Sigmoid colon (tissue), 7 donors: Measurements from ENCODE around the gene C4orf46. TPM values are rescaled to one million over a fixed set of nuclear protein-coding genes. Genes with fewer than 3 reads are reported as not detected.
"Not testable (repeated sequence)": the region's sequence is repeated elsewhere in the genome, so short reads cannot be mapped to it uniquely, and the experiment has no call there.

ENCODE experiments used
- DNase-seq: peaks from one replicate; pipeline ENCODE4 v3.0.0-alpha.2; 2019
- H3K27ac ChIP-seq, 4 donors: fragments of 200-600 bp; sonication (generic); one replicate each; pipeline ENCODE4 v1.5.1; 2016 to 2019; ENCODE audit warnings: mild to moderate bottlenecking in 1 of 4
- H3K27me3 ChIP-seq, 3 donors: fragments of 200-600 bp; sonication (generic); one replicate each; pipeline ENCODE4 v1.5.1; 2019; ENCODE audit warnings: mild to moderate bottlenecking in 1 of 3
- H3K36me3 ChIP-seq, 4 donors: fragments of 200-600 bp; sonication (generic); one replicate each; pipeline ENCODE4 v1.5.1; 2016 to 2019
- H3K4me1 ChIP-seq, 4 donors: fragments of 200-600 bp; sonication (generic); one replicate each; pipeline ENCODE4 v1.5.1; 2017 to 2019
- H3K4me3 ChIP-seq, 4 donors: fragments of 200-600 bp; sonication (generic); one replicate each; pipeline ENCODE4 v1.5.1; 2017 to 2019; ENCODE audit warnings: mild to moderate bottlenecking in 2 of 4, moderate library complexity in 1 of 4
- H3K9me3 ChIP-seq, 4 donors: fragments of 200-600 bp in 3 of 4; sonication (generic) in 3 of 4; one replicate each; pipeline versions ENCODE4 v1.5.1 to v1.6.1; 2013 to 2019
- EP300 ChIP-seq, 4 donors: sonication (generic); formaldehyde crosslinking; IDR thresholded peaks; one replicate each; pipeline ENCODE4 v1.6.1; 2017; ENCODE audit warnings: antibody characterized with exemption in 4 of 4
- POLR2A ChIP-seq, 2 donors: fragments of 450-650 bp; IDR thresholded peaks; one replicate each; pipeline ENCODE4 v1.6.1; 2016; ENCODE audit warnings: antibody characterized with exemption in 2 of 2, mild to moderate bottlenecking in 2 of 2, moderate library complexity in 2 of 2
- POLR2AphosphoS5 ChIP-seq, 4 donors: sonication (generic); formaldehyde crosslinking; IDR thresholded peaks; one replicate each; pipeline ENCODE4 v1.6.1; 2017; ENCODE audit warnings: antibody characterized with exemption in 4 of 4
- WGBS, 2 donors: extraction: QIAGEN DNeasy Blood & Tissue Kit; methylation state at CpG; one replicate each; pipeline ENCODE4 v1.1.7; 2013; 5-methylcytosine and 5-hydroxymethylcytosine counted together
- intact Hi-C: fragments of 100-400 bp; cut with DNase I; formaldehyde crosslinking; loops from one replicate; pipeline ENCODE4 v1.15.1; 2023
- polyA plus RNA-seq, 3 donors: library from polyadenylated mRNA; stranded (reverse); fragments of 200-250 nt; gene quantifications; one replicate each; pipeline ENCODE4 v1.2.3, GENCODE V29; 2013
- total RNA-seq, 4 donors: library from RNA; depleted of rRNA; stranded (reverse); fragments of >200 nt; gene quantifications; one replicate each; pipeline ENCODE4 v1.1.0, GENCODE V29; 2016
- TF ChIP-seq, protein P1 (sequence below), 4 experiments: fragments of 450-650 bp in 3 of 4; fragments of 200-600 bp in 1 of 4; IDR thresholded peaks; one replicate each; pipeline ENCODE4 v1.5.1; 2016 to 2019; ENCODE audit warnings: antibody characterized with exemption in 4 of 4, mild to moderate bottlenecking in 3 of 4, moderate library complexity in 2 of 4
- donor health status: healthy with polysubstance abuse.
- donor health status: Bipolar disorder and iron deficiency.
- donor health status: healthy.

C4orf46 gene
- total and polyA plus RNA-seq, 7 donors: 2.4 to 7.1 (median 3.7) TPM

GRCh38 chr4:158669310-158669709 is 2.4 kb downstream of the C4orf46 start:
- no peak for DNase-seq
- H3K4me1 ChIP-seq: peaks cover 0 to 27% (median 22%) of the 10 kb centered on the region in 4 donors
- no peak for TF ChIP-seq POLR2AphosphoS5 (IDR thresholded peaks at IDR 0.05)
- H3K27me3 ChIP-seq: no peaks in the 10 kb centered on the region
- intact Hi-C loops: no loop called here
- H3K4me3 ChIP-seq: no peak overlapping the region
- no peaks in the 10 kb centered on the region for H3K9me3 ChIP-seq
- 88 to 91% methylated on average over 7 of the region's 7 CpGs for WGBS, 2 donors
- no peaks in the 10 kb centered on the region for H3K36me3 ChIP-seq
- H3K27ac ChIP-seq: no peak overlapping the region

DNA sequence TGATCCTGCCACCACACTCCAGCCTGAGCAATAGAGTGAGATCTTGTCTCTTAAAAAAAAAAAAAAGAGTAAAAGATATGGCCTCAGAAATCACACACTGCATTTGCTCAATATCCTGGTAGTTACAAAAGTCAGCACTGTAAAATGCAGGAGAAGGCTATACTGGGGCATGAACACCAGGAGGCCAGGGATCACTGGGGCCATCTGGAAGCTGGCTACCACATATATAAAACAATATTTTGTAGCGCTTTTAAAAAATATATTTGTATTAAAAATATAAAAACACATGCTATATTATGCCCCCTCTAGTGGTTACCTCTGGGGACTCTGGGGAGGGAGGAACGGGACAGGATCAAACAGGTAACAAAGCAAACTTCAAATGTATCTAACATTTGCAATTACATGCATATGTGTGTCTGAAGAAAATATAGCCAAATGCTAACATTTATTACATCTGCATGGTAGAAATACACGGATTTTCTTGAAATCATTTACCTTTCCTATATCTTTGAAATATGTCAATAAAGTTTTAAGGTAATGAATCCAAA is 4.0 kb downstream of the C4orf46 start:
- intact Hi-C loops: no loop called here
- H3K4me3 ChIP-seq: no peak overlapping the region
- H3K9me3 ChIP-seq: no peaks in the 10 kb centered on the region
- no peaks in the 10 kb centered on the region for H3K27me3 ChIP-seq
- H3K4me1 ChIP-seq: peaks cover 0 to 13% (median 10%) of the 10 kb centered on the region in 4 donors
- no peak overlapping the region for H3K27ac ChIP-seq
- TF ChIP-seq, protein P1, sequence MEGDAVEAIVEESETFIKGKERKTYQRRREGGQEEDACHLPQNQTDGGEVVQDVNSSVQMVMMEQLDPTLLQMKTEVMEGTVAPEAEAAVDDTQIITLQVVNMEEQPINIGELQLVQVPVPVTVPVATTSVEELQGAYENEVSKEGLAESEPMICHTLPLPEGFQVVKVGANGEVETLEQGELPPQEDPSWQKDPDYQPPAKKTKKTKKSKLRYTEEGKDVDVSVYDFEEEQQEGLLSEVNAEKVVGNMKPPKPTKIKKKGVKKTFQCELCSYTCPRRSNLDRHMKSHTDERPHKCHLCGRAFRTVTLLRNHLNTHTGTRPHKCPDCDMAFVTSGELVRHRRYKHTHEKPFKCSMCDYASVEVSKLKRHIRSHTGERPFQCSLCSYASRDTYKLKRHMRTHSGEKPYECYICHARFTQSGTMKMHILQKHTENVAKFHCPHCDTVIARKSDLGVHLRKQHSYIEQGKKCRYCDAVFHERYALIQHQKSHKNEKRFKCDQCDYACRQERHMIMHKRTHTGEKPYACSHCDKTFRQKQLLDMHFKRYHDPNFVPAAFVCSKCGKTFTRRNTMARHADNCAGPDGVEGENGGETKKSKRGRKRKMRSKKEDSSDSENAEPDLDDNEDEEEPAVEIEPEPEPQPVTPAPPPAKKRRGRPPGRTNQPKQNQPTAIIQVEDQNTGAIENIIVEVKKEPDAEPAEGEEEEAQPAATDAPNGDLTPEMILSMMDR (IDR thresholded peaks at IDR 0.05): peak in 1 of 4 experiments; percentile 26
- TF ChIP-seq POLR2AphosphoS5 (IDR thresholded peaks at IDR 0.05): no peak
- no peaks in the 10 kb centered on the region for H3K36me3 ChIP-seq
- WGBS, 2 donors: 79 to 82% methylated on average over 3 of the region's 3 CpGs
- no peak for DNase-seq

- no peak for DNase-seq
- TF ChIP-seq, protein P1 (IDR thresholded peaks at IDR 0.05): no peak
- no peak for TF ChIP-seq POLR2AphosphoS5 (IDR thresholded peaks at IDR 0.05)
- no peak for TF ChIP-seq EP300 (IDR thresholded peaks at IDR 0.05)
- TF ChIP-seq POLR2A (IDR thresholded peaks at IDR 0.05): no peak
- no peaks in the 10 kb centered on the region for H3K27me3 ChIP-seq
- WGBS, 2 donors: 97 to 99% methylated on average over 2 of the region's 2 CpGs
- no peak overlapping the region for H3K27ac ChIP-seq
- H3K9me3 ChIP-seq: no peaks in the 10 kb centered on the region
- H3K4me3 ChIP-seq: no peak overlapping the region
- H3K4me1 ChIP-seq: peaks cover 0 to 12% (median 9%) of the 10 kb centered on the region in 4 donors
- no peaks in the 10 kb centered on the region for H3K36me3 ChIP-seq
- intact Hi-C loops: no loop called here
Measured at GRCh38 chr4:158666892-158667291, 4.8 kb downstream of the C4orf46 start.

DNA sequence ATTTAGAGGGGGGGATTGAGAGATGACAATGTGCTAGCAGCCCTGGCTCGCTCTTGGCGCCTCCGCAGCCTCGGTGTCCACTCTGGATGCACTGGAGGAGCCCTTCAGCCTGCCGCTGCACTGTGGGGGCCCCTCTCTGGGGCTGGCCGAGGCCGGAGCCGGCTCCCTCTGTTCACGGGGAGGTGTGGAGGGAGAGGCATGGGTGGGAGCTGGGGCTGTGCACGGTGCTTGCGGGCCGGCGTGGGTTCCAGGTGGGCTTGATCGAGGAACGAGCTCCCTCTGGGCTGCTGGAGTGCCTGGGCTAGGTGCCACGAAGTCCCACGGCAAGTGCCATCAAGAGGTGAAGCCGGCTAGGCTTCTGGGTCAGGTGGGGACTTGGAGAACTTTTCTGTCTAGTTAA is 6.9 kb downstream of the C4orf46 start:
- intact Hi-C loops: no loop called here

GRCh38 chr4:158663707-158664625 is 7.7 kb downstream of the C4orf46 start:
- H3K27ac ChIP-seq, H3K4me3 ChIP-seq, intact Hi-C loops, H3K4me1 ChIP-seq, H3K9me3 ChIP-seq, H3K36me3 ChIP-seq, H3K27me3 ChIP-seq, DNase-seq: not testable (repeated sequence)
- 74 to 78% methylated on average over 8 of the region's 8 CpGs for WGBS, 2 donors

More for the DNA sequence above, 6.9 kb downstream of the C4orf46 start:
- H3K36me3 ChIP-seq: no peaks in the 10 kb centered on the region
- H3K9me3 ChIP-seq: no peaks in the 10 kb centered on the region
- DNase-seq: no peak
- no peak overlapping the region for H3K4me3 ChIP-seq
- H3K27ac ChIP-seq: no peak overlapping the region
- no peaks in the 10 kb centered on the region for H3K27me3 ChIP-seq
- TF ChIP-seq EP300 (IDR thresholded peaks at IDR 0.05) (no peak), POLR2AphosphoS5 (IDR thresholded peaks at IDR 0.05) (no peak), POLR2A (IDR thresholded peaks at IDR 0.05) (no peak)
- TF ChIP-seq, protein P1 (IDR thresholded peaks at IDR 0.05): no peak
- no peaks in the 10 kb centered on the region for H3K4me1 ChIP-seq
- WGBS, 2 donors: 98% methylated on average over 18 of the region's 18 CpGs

DNA sequence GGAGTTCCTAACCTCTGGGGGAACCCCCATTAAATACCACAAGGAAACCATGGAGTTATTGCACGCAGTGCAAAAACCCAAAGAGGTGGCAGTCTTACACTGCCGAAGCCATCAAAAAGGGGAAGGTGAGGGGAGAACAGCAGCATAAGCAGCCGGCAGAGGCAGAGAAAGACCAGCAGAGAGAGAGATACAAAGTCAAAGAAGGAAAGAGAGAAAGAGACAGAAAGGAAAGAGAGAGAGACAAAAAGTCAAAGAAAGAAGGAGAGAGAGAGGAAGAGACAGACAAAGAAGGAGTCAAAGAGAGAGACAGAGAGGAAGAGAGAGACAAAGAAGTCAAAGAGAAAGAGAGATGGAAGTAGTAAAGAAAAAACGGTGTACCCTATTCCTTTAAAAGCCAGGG is 8.4 kb downstream of the C4orf46 start:
- DNase-seq, H3K4me1 ChIP-seq, H3K27me3 ChIP-seq, intact Hi-C loops, H3K27ac ChIP-seq, H3K9me3 ChIP-seq, H3K36me3 ChIP-seq, H3K4me3 ChIP-seq: not testable (repeated sequence)
- 44 to 67% methylated on average over 4 of the region's 4 CpGs for WGBS, 2 donors
